ENCODE results near the gene TENM3.

- no peak for TF ChIP-seq CTCF (IDR thresholded peaks at IDR 0.05; ENCODE audit: extremely low read depth in 1 of 2, insufficient read depth in 1 of 2, low read depth in 1 of 2, low read length in 2 of 2)
- TF ChIP-seq POLR2AphosphoS5 (IDR thresholded peaks at IDR 0.05; ENCODE audit: insufficient read depth, low read depth, low read length): no peak
- no peak for TF ChIP-seq POLR2A (IDR thresholded peaks at IDR 0.05; ENCODE audit: low read depth, low read length)
- no peak for TF ChIP-seq EZH2 (IDR thresholded peaks at IDR 0.05; ENCODE audit: borderline replicate concordance, low read depth, low read length, severe bottlenecking)
- no peak for TF ChIP-seq MAX (IDR thresholded peaks at IDR 0.05; ENCODE audit: insufficient read depth, insufficient read length)
- TF ChIP-seq FOS (IDR thresholded peaks at IDR 0.05; ENCODE audit: borderline replicate concordance, insufficient read depth, low read length): no peak
- no peak for TF ChIP-seq MYC (IDR thresholded peaks at IDR 0.05; ENCODE audit: low read depth, low read length)
- no peak for TF ChIP-seq JUN (IDR thresholded peaks at IDR 0.05; ENCODE audit: borderline replicate concordance, insufficient read depth, insufficient read length, low read depth)
These were observed 166.1 kb downstream of the TENM3 start for GRCh38 chr4:182409271-182409670.
